ENCODE results near the gene SPDYE16. TPM values are rescaled to one million over a fixed set of nuclear protein-coding genes. Genes with fewer than 3 reads are reported as not detected.
"Not testable (repeated sequence)": the region's sequence is repeated elsewhere in the genome, so short reads cannot be mapped to it uniquely, and the experiment has no call there.

Gene SPDYE16
- total RNA-seq, 1 experiment from 2014 or later = not detected

- H3K27me3 ChIP-seq (ENCODE audit: insufficient read depth, low read length); H3K18ac ChIP-seq (ENCODE audit: insufficient read length, low read depth, low read length); H3K4me1 ChIP-seq (ENCODE audit: insufficient read depth, low read length); H2BK120ac ChIP-seq (ENCODE audit: low read depth, low read length, poor library complexity, severe bottlenecking); H2AK5ac ChIP-seq (ENCODE audit: insufficient read length, low read length); H3K4me1 Mint-ChIP-seq; H2BK15ac ChIP-seq (ENCODE audit: low read depth, low read length); H3K27ac Mint-ChIP-seq; H4K91ac ChIP-seq (ENCODE audit: insufficient read length, low read depth, low read length); H3K79me2 ChIP-seq (ENCODE audit: insufficient read depth, low read length); H3K4me2 ChIP-seq (ENCODE audit: insufficient read depth, insufficient read length, low read length); H4K20me1 ChIP-seq (ENCODE audit: control insufficient read depth, insufficient read depth, insufficient read length); H3K79me1 ChIP-seq (ENCODE audit: insufficient read depth, low read depth, low read length, poor library complexity, severe bottlenecking); H4K5ac ChIP-seq (ENCODE audit: insufficient read length, low read depth, low read length); H2BK20ac ChIP-seq (ENCODE audit: low read depth, low read length, poor library complexity, severe bottlenecking); H3T11ph ChIP-seq (ENCODE audit: low read length); H3K56ac ChIP-seq (ENCODE audit: insufficient read length, low read depth, low read length); H3K23me2 ChIP-seq (ENCODE audit: insufficient read length, low read depth, low read length, poor library complexity, severe bottlenecking); H3K4ac ChIP-seq (ENCODE audit: low read depth, low read length); H3K23ac ChIP-seq (ENCODE audit: insufficient read length, low read depth, low read length); H3K9ac ChIP-seq (ENCODE audit: extremely low read depth, insufficient read length, low read length); H3K9me3 Mint-ChIP-seq; H3K27ac ChIP-seq (ENCODE audit: insufficient read length, low read depth, low read length); H3K14ac ChIP-seq (ENCODE audit: insufficient read depth, low read length); H2BK5ac ChIP-seq (ENCODE audit: insufficient read length, low read length); H2BK12ac ChIP-seq (ENCODE audit: insufficient read length, low read depth, low read length); H3K27me3 Mint-ChIP-seq (ENCODE audit: low read depth); H4K8ac ChIP-seq (replicated peaks; ENCODE audit: insufficient read length, low read depth, low read length); H2AFZ ChIP-seq (ENCODE audit: low read length); DNase-seq; H3K9me3 ChIP-seq (ENCODE audit: control insufficient read depth, low read depth, low read length); H3K4me3 Mint-ChIP-seq: not testable (repeated sequence)
- peaks cover 10 to 18% (median 15%) of the 10 kb centered on the region in 3 experiments; a peak in 6 of 7 replicates for H3K36me3 Mint-ChIP-seq (ENCODE audit: insufficient read depth in 1 of 3, low read depth in 3 of 3)
- no CpG with 5 or more reads among the region's 12 CpGs for WGBS (ENCODE audit: extremely low coverage, insufficient read length, low lambda C conversion rate)
These were observed 58.6 kb downstream of the SPDYE16 start for GRCh38 chr7:76484456-76484855.

- H3K79me1 ChIP-seq (ENCODE audit: insufficient read depth, low read depth, low read length, poor library complexity, severe bottlenecking); H4K8ac ChIP-seq (replicated peaks; ENCODE audit: insufficient read length, low read depth, low read length); H3K9me3 ChIP-seq (ENCODE audit: control insufficient read depth, low read depth, low read length); H2BK20ac ChIP-seq (ENCODE audit: low read depth, low read length, poor library complexity, severe bottlenecking); H3K4ac ChIP-seq (ENCODE audit: low read depth, low read length); H3K27ac Mint-ChIP-seq; H3K56ac ChIP-seq (ENCODE audit: insufficient read length, low read depth, low read length); H2AK5ac ChIP-seq (ENCODE audit: insufficient read length, low read length); H3K14ac ChIP-seq (ENCODE audit: insufficient read depth, low read length); H3K27me3 ChIP-seq (ENCODE audit: insufficient read depth, low read length); H2BK5ac ChIP-seq (ENCODE audit: insufficient read length, low read length); H2BK12ac ChIP-seq (ENCODE audit: insufficient read length, low read depth, low read length); H3K4me1 ChIP-seq (ENCODE audit: insufficient read depth, low read length); DNase-seq; H3K4me2 ChIP-seq (ENCODE audit: insufficient read depth, insufficient read length, low read length); H2BK15ac ChIP-seq (ENCODE audit: low read depth, low read length); H3K27me3 Mint-ChIP-seq (ENCODE audit: low read depth); H3K9ac ChIP-seq (ENCODE audit: extremely low read depth, insufficient read length, low read length); H3K4me3 Mint-ChIP-seq; H3K23ac ChIP-seq (ENCODE audit: insufficient read length, low read depth, low read length); H3K79me2 ChIP-seq (ENCODE audit: insufficient read depth, low read length); H3K18ac ChIP-seq (ENCODE audit: insufficient read length, low read depth, low read length); H2BK120ac ChIP-seq (ENCODE audit: low read depth, low read length, poor library complexity, severe bottlenecking); H3K27ac ChIP-seq (ENCODE audit: insufficient read length, low read depth, low read length); H3T11ph ChIP-seq (ENCODE audit: low read length); H3K9me3 Mint-ChIP-seq; H2AFZ ChIP-seq (ENCODE audit: low read length); H3K23me2 ChIP-seq (ENCODE audit: insufficient read length, low read depth, low read length, poor library complexity, severe bottlenecking); H4K20me1 ChIP-seq (ENCODE audit: control insufficient read depth, insufficient read depth, insufficient read length); H4K91ac ChIP-seq (ENCODE audit: insufficient read length, low read depth, low read length); H4K5ac ChIP-seq (ENCODE audit: insufficient read length, low read depth, low read length); H3K4me1 Mint-ChIP-seq: not testable (repeated sequence)
- H3K36me3 Mint-ChIP-seq (ENCODE audit: insufficient read depth in 1 of 3, low read depth in 3 of 3) = peaks cover 10 to 18% (median 15%) of the 10 kb centered on the region in 3 experiments; a peak in 6 of 7 replicates
- WGBS (ENCODE audit: extremely low coverage, insufficient read length, low lambda C conversion rate) = no CpG with 5 or more reads among the region's 17 CpGs
These were observed 60.0 kb downstream of the SPDYE16 start for GRCh38 chr7:76483081-76483480.
